Glutamatergic neuron (in vitro differentiated cells): ENCODE measurements around the gene CRTAC1. TPM values are rescaled to one million over a fixed set of nuclear protein-coding genes. Genes with fewer than 3 reads are reported as not detected.

ENCODE experiments used
- DNase-seq: peaks from one replicate; pipeline ENCODE4 v3.0.0; 2022
- H3K27ac Mint-ChIP-seq: one replicate; pipeline ENCODE4 v1.8.0; 2020; ENCODE audit warnings: mild to moderate bottlenecking, mixed read lengths, inconsistent platforms; ENCODE audit not compliant: unreplicated experiment
- H3K27me3 Mint-ChIP-seq: one replicate; pipeline ENCODE4 v1.8.0; 2020; ENCODE audit warnings: mild to moderate bottlenecking, moderate library complexity, mixed read lengths, inconsistent platforms; ENCODE audit not compliant: unreplicated experiment
- H3K36me3 Mint-ChIP-seq: one replicate; pipeline ENCODE4 v1.8.0; 2020; ENCODE audit warnings: mild to moderate bottlenecking, mixed read lengths, inconsistent platforms; ENCODE audit not compliant: unreplicated experiment
- H3K4me1 Mint-ChIP-seq: one replicate; pipeline ENCODE4 v1.8.0; 2020; ENCODE audit warnings: mild to moderate bottlenecking, low read depth, mixed read lengths, inconsistent platforms; ENCODE audit not compliant: unreplicated experiment
- H3K4me3 Mint-ChIP-seq: one replicate; pipeline ENCODE4 v1.8.0; 2020; ENCODE audit warnings: mild to moderate bottlenecking, mixed read lengths, inconsistent platforms; ENCODE audit not compliant: unreplicated experiment
- H3K9me3 Mint-ChIP-seq: one replicate; pipeline ENCODE4 v1.8.0; 2020; ENCODE audit warnings: mild to moderate bottlenecking, moderate library complexity, mixed read lengths, inconsistent platforms; ENCODE audit not compliant: unreplicated experiment
- CTCF ChIP-seq: fragments of 200-600 bp; sonication (generic); IDR thresholded peaks from one replicate; pipeline ENCODE4 v1.5.0; 2021; ENCODE audit not compliant: partially characterized antibody, unreplicated experiment
- total RNA-seq: library from RNA; stranded (reverse); fragmentation: NEBNext Ultra II Directional; extraction: Animal tissue kit (Norgen Biotek cat#: 25700); gene quantifications from one replicate; pipeline ENCODE4 v1.2.1, GENCODE V29; 2021; ENCODE audit not compliant: unreplicated experiment

The CRTAC1 gene
- total RNA-seq, 1 donor from 2014 or later: 2.5 TPM

- TF ChIP-seq CTCF: no peak
- Mint-ChIP-seq H3K36me3 (no peaks in the 10 kb centered on the region), H3K27ac (no peak overlapping the region), H3K9me3 (no peaks in the 10 kb centered on the region), H3K4me3 (no peak overlapping the region), H3K27me3 (peaks cover 2% of the 10 kb centered on the region), H3K4me1 (peaks cover 4% of the 10 kb centered on the region)
- DNase-seq: no peak
Measured at GRCh38 chr10:97901381-97901780, 129.0 kb downstream of the CRTAC1 start.

GRCh38 chr10:97898429-97898828 is 132.0 kb downstream of the CRTAC1 start:
- no peak overlapping the region for H3K27ac Mint-ChIP-seq
- no peak for TF ChIP-seq CTCF
- H3K4me3 Mint-ChIP-seq: no peak overlapping the region
- H3K9me3 Mint-ChIP-seq: peaks cover 1% of the 10 kb centered on the region
- DNase-seq: no peak
- H3K4me1 Mint-ChIP-seq: peaks cover 5% of the 10 kb centered on the region
- no peaks in the 10 kb centered on the region for H3K36me3 Mint-ChIP-seq
- peaks cover 5% of the 10 kb centered on the region for H3K27me3 Mint-ChIP-seq

GRCh38 chr10:97896756-97897358 is 133.6 kb downstream of the CRTAC1 start:
- H3K36me3 Mint-ChIP-seq: no peaks in the 10 kb centered on the region
- H3K9me3 Mint-ChIP-seq: peaks cover 1% of the 10 kb centered on the region
- no peak for TF ChIP-seq CTCF
- H3K4me3 Mint-ChIP-seq: no peak overlapping the region
- peaks cover 2% of the 10 kb centered on the region for H3K4me1 Mint-ChIP-seq
- DNase-seq: no peak
- no peak overlapping the region for H3K27ac Mint-ChIP-seq
- H3K27me3 Mint-ChIP-seq: peaks cover 3% of the 10 kb centered on the region

GRCh38 chr10:97895915-97896314 is 134.5 kb downstream of the CRTAC1 start:
- no peak overlapping the region for H3K4me3 Mint-ChIP-seq
- H3K27me3 Mint-ChIP-seq: peaks cover 6% of the 10 kb centered on the region
- H3K27ac Mint-ChIP-seq: no peak overlapping the region
- no peaks in the 10 kb centered on the region for H3K36me3 Mint-ChIP-seq
- TF ChIP-seq CTCF: no peak
- DNase-seq: no peak
- H3K4me1 Mint-ChIP-seq: peaks cover 6% of the 10 kb centered on the region
- H3K9me3 Mint-ChIP-seq: peaks cover 1% of the 10 kb centered on the region

- peaks cover 1% of the 10 kb centered on the region for H3K9me3 Mint-ChIP-seq
- no peak overlapping the region for H3K27ac Mint-ChIP-seq
- H3K27me3 Mint-ChIP-seq: peaks cover 8% of the 10 kb centered on the region
- H3K4me1 Mint-ChIP-seq: peaks cover 6% of the 10 kb centered on the region
- TF ChIP-seq CTCF: no peak
- H3K4me3 Mint-ChIP-seq: no peak overlapping the region
- no peaks in the 10 kb centered on the region for H3K36me3 Mint-ChIP-seq
- DNase-seq: no peak
Measured at GRCh38 chr10:97895084-97895483, 135.3 kb downstream of the CRTAC1 start.
